Hepatocyte (in vitro differentiated cells): ENCODE measurements around the gene PIGR. TPM values are rescaled to one million over a fixed set of nuclear protein-coding genes. Genes with fewer than 3 reads are reported as not detected.

Experiments used
- DNase-seq: peaks from one replicate; pipeline ENCODE4 v3.0.0-alpha.2; 2016; ENCODE audit warnings: low spot score
- H2AFZ ChIP-seq: fragments of 200-600 bp; sonication (generic); 2 replicates; pipeline ENCODE4 v1.6.0; 2016; ENCODE audit warnings: antibody characterized with exemption, mild to moderate bottlenecking
- H3K27ac ChIP-seq: fragments of 200-600 bp; sonication (generic); 2 replicates; pipeline ENCODE4 v1.5.1; 2016; ENCODE audit warnings: mild to moderate bottlenecking
- H3K27me3 ChIP-seq: fragments of 200-600 bp; sonication (generic); 2 replicates; pipeline ENCODE4 v1.6.1; 2016
- H3K36me3 ChIP-seq: fragments of 200-600 bp; sonication (generic); replicated peaks from 2 replicates; pipeline ENCODE4 v1.5.1; 2016; ENCODE audit warnings: low read depth; ENCODE audit not compliant: insufficient read depth
- H3K4me1 ChIP-seq: fragments of 200-600 bp; sonication (generic); 2 replicates; pipeline ENCODE4 v1.5.1; 2016; ENCODE audit warnings: mild to moderate bottlenecking, moderate library complexity; ENCODE audit not compliant: insufficient read depth
- H3K4me2 ChIP-seq: fragments of 200-600 bp; sonication (generic); 2 replicates; pipeline ENCODE4 v1.6.0; 2016
- H3K4me3 ChIP-seq: fragments of 200-600 bp; sonication (generic); 2 replicates; pipeline ENCODE4 v1.5.1; 2016; ENCODE audit warnings: mild to moderate bottlenecking
- H3K79me2 ChIP-seq: fragments of 200-600 bp; sonication (generic); 2 replicates; pipeline ENCODE4 v1.6.0; 2017; ENCODE audit warnings: mild to moderate bottlenecking
- H3K9me2 ChIP-seq: fragments of 200-600 bp; sonication (generic); replicated peaks from 2 replicates; pipeline ENCODE4 v1.6.0; 2017; ENCODE audit warnings: mild to moderate bottlenecking; ENCODE audit not compliant: insufficient read depth
- H3K9me3 ChIP-seq: fragments of 200-600 bp; sonication (generic); 2 replicates; pipeline ENCODE4 v1.5.1; 2016; ENCODE audit warnings: low read depth, mild to moderate bottlenecking
- H4K20me1 ChIP-seq: fragments of 200-600 bp; sonication (generic); 2 replicates; pipeline ENCODE4 v1.6.0; 2016; ENCODE audit warnings: mild to moderate bottlenecking; ENCODE audit not compliant: insufficient read depth, poor library complexity, severe bottlenecking
- EZH2 ChIP-seq: fragments of 200-600 bp; sonication (generic); IDR thresholded peaks from 2 replicates; pipeline ENCODE4 v1.6.1; 2016; ENCODE audit warnings: antibody characterized with exemption, mild to moderate bottlenecking, borderline replicate concordance
- EZH2phosphoT487 ChIP-seq: fragments of 200-600 bp; sonication (generic); IDR thresholded peaks from one replicate; pipeline ENCODE4 v1.6.1; 2018; ENCODE audit warnings: antibody characterized with exemption, mild to moderate bottlenecking, low read depth, moderate library complexity; ENCODE audit not compliant: unreplicated experiment, severe bottlenecking
- WGBS: methylation state at CpG from one replicate; pipeline ENCODE4 v1.1.6; 2016; ENCODE audit warnings: low lambda C conversion rate; ENCODE audit errors: missing lambda C conversion rate; 5-methylcytosine and 5-hydroxymethylcytosine counted together
- polyA plus RNA-seq: library from polyadenylated mRNA; unstranded; fragments of >200 nt; fragmentation: Nextera tagmentation; extraction: Ambion mirVana; gene quantifications from 2 replicates; pipeline ENCODE4 v1.2.1, GENCODE V29; 2016
- total RNA-seq: library from RNA; depleted of rRNA; stranded (reverse); fragments of >200 nt; gene quantifications from 2 replicates; pipeline ENCODE4 v1.2.3, GENCODE V29; 2014
- TF ChIP-seq, protein P1 (sequence below): fragments of 200-600 bp; sonication (generic); IDR thresholded peaks from 2 replicates; pipeline ENCODE4 v1.5.1; 2016; ENCODE audit warnings: antibody characterized with exemption, mild to moderate bottlenecking; ENCODE audit not compliant: poor library complexity

The PIGR gene
- total and polyA plus RNA-seq, 2 experiments from 2014 or later, result 8.1 to 22.9 TPM

DNA sequence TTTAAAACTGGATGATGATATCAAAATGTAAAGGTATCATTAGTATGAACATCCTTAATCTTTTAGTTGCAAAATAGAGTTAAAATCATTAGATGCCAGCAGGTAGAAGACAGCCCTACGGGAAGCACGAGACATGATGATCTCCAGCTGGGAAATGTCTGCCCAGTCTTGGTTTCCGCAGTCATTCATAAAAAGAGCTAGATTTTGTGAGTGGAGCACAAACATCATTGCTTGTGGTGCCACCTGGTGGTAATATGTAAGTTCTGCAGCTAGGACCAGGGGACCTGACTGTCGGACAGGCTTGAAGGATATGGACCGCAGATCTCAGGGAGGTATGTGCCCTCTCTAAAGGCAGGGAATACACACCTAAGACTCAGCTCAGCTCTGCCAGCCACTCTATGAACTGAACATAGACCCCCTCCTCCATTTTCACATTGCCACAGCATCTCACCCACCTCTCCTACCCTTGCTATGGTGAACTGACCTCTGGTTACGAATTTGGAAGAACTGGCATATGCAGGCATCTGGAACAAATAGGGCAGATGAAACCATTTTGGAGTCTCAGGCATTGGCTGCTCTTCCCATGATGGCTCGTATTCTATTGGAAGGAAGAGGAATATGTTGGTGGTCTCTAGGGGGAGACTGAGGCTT, 33.7 kb downstream of the PIGR start:
- WGBS, result 32% methylated on average over 7 of the region's 7 CpGs
- no peaks in the 10 kb centered on the region for H3K79me2 ChIP-seq
- no peaks in the 10 kb centered on the region for H3K9me3 ChIP-seq
- no peak overlapping the region for H2AFZ ChIP-seq
- no peaks in the 10 kb centered on the region for H4K20me1 ChIP-seq
- H3K36me3 ChIP-seq, result no peaks in the 10 kb centered on the region
- no peak overlapping the region for H3K27ac ChIP-seq
- no peak overlapping the region for H3K4me3 ChIP-seq
- H3K9me2 ChIP-seq, result no peaks in the 10 kb centered on the region
- TF ChIP-seq, protein P1, sequence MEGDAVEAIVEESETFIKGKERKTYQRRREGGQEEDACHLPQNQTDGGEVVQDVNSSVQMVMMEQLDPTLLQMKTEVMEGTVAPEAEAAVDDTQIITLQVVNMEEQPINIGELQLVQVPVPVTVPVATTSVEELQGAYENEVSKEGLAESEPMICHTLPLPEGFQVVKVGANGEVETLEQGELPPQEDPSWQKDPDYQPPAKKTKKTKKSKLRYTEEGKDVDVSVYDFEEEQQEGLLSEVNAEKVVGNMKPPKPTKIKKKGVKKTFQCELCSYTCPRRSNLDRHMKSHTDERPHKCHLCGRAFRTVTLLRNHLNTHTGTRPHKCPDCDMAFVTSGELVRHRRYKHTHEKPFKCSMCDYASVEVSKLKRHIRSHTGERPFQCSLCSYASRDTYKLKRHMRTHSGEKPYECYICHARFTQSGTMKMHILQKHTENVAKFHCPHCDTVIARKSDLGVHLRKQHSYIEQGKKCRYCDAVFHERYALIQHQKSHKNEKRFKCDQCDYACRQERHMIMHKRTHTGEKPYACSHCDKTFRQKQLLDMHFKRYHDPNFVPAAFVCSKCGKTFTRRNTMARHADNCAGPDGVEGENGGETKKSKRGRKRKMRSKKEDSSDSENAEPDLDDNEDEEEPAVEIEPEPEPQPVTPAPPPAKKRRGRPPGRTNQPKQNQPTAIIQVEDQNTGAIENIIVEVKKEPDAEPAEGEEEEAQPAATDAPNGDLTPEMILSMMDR, result peak; percentile 78
- no peak for TF ChIP-seq EZH2phosphoT487
- TF ChIP-seq EZH2, result no peak
- H3K4me1 ChIP-seq, result peaks cover 4% of the 10 kb centered on the region
- no peak overlapping the region for H3K4me2 ChIP-seq
- DNase-seq, result peak; percentile 90
- H3K27me3 ChIP-seq, result peaks cover 27% of the 10 kb centered on the region

DNA sequence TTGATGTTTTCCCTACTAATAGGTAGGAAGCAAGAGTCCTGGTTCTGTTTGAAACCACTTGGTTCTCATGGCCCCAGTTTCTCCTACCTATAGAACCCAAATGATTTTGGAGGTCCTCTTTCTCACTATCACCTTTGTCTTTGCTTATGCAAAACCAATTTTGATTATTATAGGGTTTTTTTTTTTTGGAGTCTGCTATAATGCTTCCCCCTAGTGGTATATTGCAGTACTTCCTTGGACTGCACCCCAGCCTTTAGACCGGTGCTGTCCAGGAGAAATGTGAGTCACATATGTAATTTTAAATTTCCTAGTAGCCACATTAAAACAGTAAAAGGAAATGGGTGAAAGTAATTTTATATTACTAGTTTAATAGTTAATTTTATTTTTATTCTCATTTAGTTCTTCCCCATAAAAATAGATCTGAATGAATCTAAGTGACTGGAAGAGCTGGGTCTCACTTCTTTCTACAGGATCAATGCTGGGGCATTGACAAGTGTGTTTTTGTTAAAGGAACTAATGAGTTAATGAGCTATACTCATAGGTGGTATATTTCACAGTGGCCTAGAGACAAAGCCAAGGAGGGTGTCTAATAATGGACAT, 35.1 kb downstream of the PIGR start:
- Histone ChIP-seq H3K27ac (no peak overlapping the region), H3K4me1 (peaks cover 4% of the 10 kb centered on the region), H3K79me2 (no peaks in the 10 kb centered on the region), H3K9me2 (no peaks in the 10 kb centered on the region), H3K4me3 (no peak overlapping the region), H3K27me3 (peaks cover 31% of the 10 kb centered on the region), H3K4me2 (no peak overlapping the region), H2AFZ (no peak overlapping the region), H3K9me3 (no peaks in the 10 kb centered on the region), H3K36me3 (no peaks in the 10 kb centered on the region), H4K20me1 (no peaks in the 10 kb centered on the region)
- TF ChIP-seq, protein P1, result peak; percentile 83
- TF ChIP-seq EZH2phosphoT487, result no peak
- DNase-seq, result peak; percentile 73
- 5% methylated on average over 1 of the region's 1 CpG for WGBS

DNA sequence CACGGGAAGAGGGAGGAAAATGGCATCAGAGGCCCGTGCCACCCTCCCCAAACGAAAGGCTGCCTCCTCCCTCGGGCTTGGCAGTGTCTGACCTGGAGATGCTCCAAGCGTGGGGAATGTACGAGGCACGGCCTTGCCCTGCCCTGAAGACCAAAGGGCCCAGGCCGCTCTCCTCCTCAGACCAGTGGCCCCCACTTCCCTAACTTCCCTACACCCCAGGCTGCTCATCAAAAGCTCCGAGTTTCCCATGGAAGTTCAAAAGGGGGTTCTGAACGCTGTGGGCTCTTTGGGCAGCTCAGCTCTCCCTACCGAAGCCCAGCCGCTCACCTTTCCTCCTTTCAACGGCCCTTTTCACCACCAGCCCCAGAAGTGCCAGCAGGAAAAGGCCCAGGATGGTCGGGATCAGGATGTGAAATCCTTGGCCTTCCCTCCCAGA, 36.4 kb downstream of the PIGR start:
- Histone ChIP-seq H3K4me2 (peak overlapping the region; percentile 93), H3K9me3 (no peaks in the 10 kb centered on the region), H4K20me1 (no peaks in the 10 kb centered on the region), H3K36me3 (no peaks in the 10 kb centered on the region), H3K4me3 (peak overlapping the region; percentile 5), H2AFZ (peak overlapping the region; percentile 50), H3K4me1 (peaks cover 4% of the 10 kb centered on the region), H3K79me2 (no peaks in the 10 kb centered on the region), H3K27ac (no peak overlapping the region), H3K9me2 (no peaks in the 10 kb centered on the region), H3K27me3 (peaks cover 36% of the 10 kb centered on the region)
- no peak for DNase-seq
- TF ChIP-seq, protein P1, result no peak
- TF ChIP-seq EZH2phosphoT487 (no peak), EZH2 (peak; percentile 5)
- WGBS, result 28% methylated on average over 14 of the region's 14 CpGs
